Mesothelial cell of epicardium (in vitro differentiated cells): ENCODE data around the gene AKAIN1. TPM values are rescaled to one million over a fixed set of nuclear protein-coding genes. Genes with fewer than 3 reads are reported as not detected.

ENCODE experiments used
- DNase-seq, 2 experiments: peaks; one replicate each; pipeline ENCODE4 v3.0.0; 2021; ENCODE audit warnings: low spot score in 2 of 2; ENCODE audit not compliant: unreplicated experiment in 2 of 2
- H3K27ac Mint-ChIP-seq: 2 replicates; pipeline ENCODE4 v1.8.0; 2021; ENCODE audit warnings: mixed read lengths
- H3K27me3 Mint-ChIP-seq: 2 replicates; pipeline ENCODE4 v1.8.0; 2021; ENCODE audit warnings: low read depth, mixed read lengths
- H3K36me3 Mint-ChIP-seq: 2 replicates; pipeline ENCODE4 v1.8.0; 2021; ENCODE audit warnings: mixed read lengths
- H3K4me1 Mint-ChIP-seq: 2 replicates; pipeline ENCODE4 v1.8.0; 2021; ENCODE audit warnings: mixed read lengths
- H3K4me3 Mint-ChIP-seq: 2 replicates; pipeline ENCODE4 v1.8.0; 2021; ENCODE audit warnings: mild to moderate bottlenecking, moderate library complexity, mixed read lengths
- H3K9me3 Mint-ChIP-seq: 2 replicates; pipeline ENCODE4 v1.8.0; 2021; ENCODE audit warnings: mixed read lengths
- total RNA-seq: library from RNA; stranded (reverse); gene quantifications from 3 replicates; pipeline ENCODE4 v1.2.1, GENCODE V29; 2021
- TF ChIP-seq, protein P1 (sequence below): fragments of 200-600 bp; sonication (generic); IDR thresholded peaks from one replicate; pipeline ENCODE4 v1.5.0; 2021; ENCODE audit warnings: antibody characterized with exemption; ENCODE audit not compliant: unreplicated experiment

AKAIN1 gene
- total RNA-seq, 1 donor from 2014 or later: not detected

DNA sequence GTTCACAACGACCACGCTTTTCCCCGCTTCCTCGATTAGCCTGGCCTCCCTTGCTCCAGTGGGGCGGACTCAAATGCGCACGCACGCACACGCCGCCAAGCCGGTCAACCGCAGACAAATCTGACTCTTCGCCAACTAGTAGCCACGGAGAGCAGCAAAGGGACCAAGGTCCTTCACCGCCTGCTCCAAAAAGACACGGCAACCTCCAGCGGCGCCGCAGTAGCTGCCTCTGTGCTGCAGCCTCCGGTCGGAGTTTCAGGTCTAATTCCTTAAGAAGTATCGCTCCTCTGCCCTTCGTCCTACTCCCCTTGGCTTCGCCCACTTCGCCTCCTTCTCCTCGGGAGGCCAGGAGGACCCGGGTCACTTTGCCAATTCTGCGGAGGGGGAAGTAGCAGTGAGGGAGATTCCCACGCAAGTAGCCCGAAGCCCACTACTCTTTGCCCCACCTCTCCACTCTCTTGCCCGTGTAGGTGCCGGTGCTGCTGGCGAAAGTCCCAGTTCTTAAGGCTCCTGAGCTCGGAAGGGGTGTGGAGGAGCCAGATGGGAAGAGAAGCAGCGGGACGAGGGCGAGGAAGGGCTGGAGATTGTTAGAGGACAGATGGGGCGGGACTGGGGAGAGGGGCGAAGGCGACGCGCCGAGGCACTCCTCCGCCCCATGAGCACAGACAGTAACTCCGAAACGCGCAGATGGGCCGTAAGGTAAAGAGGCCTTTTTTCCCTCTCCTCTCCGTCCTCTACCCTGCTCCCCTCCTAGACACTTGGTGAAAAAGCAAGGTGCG is 615 bp downstream of the AKAIN1 start:
- no peak for DNase-seq
- peaks cover 91% of the 10 kb centered on the region for H3K27me3 Mint-ChIP-seq

DNA sequence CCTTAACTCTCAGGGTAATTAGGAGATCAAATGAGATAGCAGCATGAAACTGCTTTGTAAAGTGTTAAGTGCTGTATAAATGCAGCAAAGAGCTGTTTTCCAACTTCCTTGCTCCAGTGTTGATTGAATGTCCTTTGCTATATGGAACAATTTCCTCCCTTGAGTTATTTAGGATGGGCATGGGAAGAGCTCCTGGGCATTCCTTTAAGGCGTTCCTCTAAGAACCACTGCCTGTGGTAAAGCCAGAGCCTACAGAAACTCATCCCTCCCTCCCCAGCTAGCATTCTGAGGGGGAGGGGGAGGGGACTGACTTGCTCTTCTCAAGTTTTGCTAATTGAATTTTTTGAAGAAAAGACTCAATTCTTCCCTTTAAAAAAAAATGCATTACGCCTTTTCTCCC is 1.4 kb downstream of the AKAIN1 start:
- Mint-ChIP-seq H3K27ac (no peak overlapping the region), H3K27me3 (peaks cover 92% of the 10 kb centered on the region), H3K4me3 (no peak overlapping the region), H3K4me1 (peaks cover 4% of the 10 kb centered on the region), H3K36me3 (no peaks in the 10 kb centered on the region), H3K9me3 (no peaks in the 10 kb centered on the region)
- DNase-seq: no peak
- TF ChIP-seq, protein P1, sequence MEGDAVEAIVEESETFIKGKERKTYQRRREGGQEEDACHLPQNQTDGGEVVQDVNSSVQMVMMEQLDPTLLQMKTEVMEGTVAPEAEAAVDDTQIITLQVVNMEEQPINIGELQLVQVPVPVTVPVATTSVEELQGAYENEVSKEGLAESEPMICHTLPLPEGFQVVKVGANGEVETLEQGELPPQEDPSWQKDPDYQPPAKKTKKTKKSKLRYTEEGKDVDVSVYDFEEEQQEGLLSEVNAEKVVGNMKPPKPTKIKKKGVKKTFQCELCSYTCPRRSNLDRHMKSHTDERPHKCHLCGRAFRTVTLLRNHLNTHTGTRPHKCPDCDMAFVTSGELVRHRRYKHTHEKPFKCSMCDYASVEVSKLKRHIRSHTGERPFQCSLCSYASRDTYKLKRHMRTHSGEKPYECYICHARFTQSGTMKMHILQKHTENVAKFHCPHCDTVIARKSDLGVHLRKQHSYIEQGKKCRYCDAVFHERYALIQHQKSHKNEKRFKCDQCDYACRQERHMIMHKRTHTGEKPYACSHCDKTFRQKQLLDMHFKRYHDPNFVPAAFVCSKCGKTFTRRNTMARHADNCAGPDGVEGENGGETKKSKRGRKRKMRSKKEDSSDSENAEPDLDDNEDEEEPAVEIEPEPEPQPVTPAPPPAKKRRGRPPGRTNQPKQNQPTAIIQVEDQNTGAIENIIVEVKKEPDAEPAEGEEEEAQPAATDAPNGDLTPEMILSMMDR: no peak

More for the DNA sequence above, 615 bp downstream of the AKAIN1 start:
- Mint-ChIP-seq H3K9me3 (no peaks in the 10 kb centered on the region), H3K4me3 (peak overlapping the region; percentile 41), H3K4me1 (peaks cover 4% of the 10 kb centered on the region), H3K27ac (no peak overlapping the region), H3K36me3 (no peaks in the 10 kb centered on the region)
- TF ChIP-seq, protein P1: no peak

DNA sequence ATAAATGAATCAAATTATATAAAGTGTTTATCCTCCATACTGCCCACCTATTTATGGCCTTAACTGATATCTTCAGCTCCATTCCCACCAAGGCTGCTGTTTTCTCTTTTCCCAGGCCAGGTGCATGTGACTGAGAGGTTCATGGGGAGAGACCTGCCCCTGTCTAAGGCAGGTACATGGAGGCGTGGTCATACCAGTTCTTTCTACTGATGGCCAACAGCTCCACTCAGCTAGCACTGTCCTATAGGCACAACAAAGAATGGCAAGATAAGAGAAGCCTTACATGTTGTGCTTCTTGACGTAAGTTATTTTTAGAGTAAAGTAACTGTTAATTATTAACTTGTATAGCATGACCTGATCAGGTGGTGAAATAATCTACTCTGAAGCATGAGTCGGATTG is 16.8 kb downstream of the AKAIN1 start:
- Mint-ChIP-seq H3K4me1 (no peaks in the 10 kb centered on the region), H3K9me3 (no peaks in the 10 kb centered on the region), H3K4me3 (no peak overlapping the region), H3K27ac (no peak overlapping the region), H3K27me3 (peaks cover 58% of the 10 kb centered on the region), H3K36me3 (no peaks in the 10 kb centered on the region)
- TF ChIP-seq, protein P1: no peak
- no peak for DNase-seq

DNA sequence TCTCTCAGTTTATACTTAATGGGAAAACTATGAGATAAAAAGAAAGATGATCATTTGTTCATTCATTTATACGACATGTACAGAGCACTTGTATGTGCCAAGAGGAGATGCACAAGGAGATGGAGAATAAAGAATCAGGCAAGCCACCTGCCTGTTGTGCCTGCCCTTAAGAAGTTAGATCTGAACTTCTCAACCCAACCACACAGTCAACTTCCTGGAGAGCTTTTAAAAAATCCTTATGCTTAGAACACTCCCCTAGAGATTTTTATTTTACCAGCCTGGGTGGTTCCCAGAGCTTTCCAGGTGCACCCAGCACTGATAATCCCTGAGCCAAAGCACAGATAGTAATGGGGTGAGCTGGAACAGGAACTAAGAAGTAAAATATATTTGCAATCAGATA is 18.5 kb downstream of the AKAIN1 start:
- Mint-ChIP-seq H3K27me3 (peaks cover 43% of the 10 kb centered on the region), H3K4me3 (no peak overlapping the region), H3K4me1 (no peaks in the 10 kb centered on the region), H3K9me3 (no peaks in the 10 kb centered on the region), H3K27ac (no peak overlapping the region), H3K36me3 (no peaks in the 10 kb centered on the region)
- TF ChIP-seq, protein P1: no peak
- no peak for DNase-seq

GRCh38 chr18:5175378-5175777 is 21.7 kb downstream of the AKAIN1 start:
- peaks cover 9% of the 10 kb centered on the region for H3K9me3 Mint-ChIP-seq
- H3K27me3 Mint-ChIP-seq: peaks cover 32% of the 10 kb centered on the region
- TF ChIP-seq, protein P1: no peak
- no peak for DNase-seq
- H3K27ac Mint-ChIP-seq: no peak overlapping the region
- no peak overlapping the region for H3K4me3 Mint-ChIP-seq
- no peaks in the 10 kb centered on the region for H3K4me1 Mint-ChIP-seq
- no peaks in the 10 kb centered on the region for H3K36me3 Mint-ChIP-seq
